ENCODE results near the gene SLC26A8.
"Not testable (repeated sequence)": the region's sequence is repeated elsewhere in the genome, so short reads cannot be mapped to it uniquely, and the experiment has no call there.

The SLC26A8 gene

GRCh38 chr6:36000451-36000850 lies 24.0 kb downstream of the SLC26A8 start:
- no peak overlapping the region for H3K4me3 ChIP-seq (ENCODE audit: control insufficient read depth, low read depth, low read length)
- no peak for DNase-seq (ENCODE audit: low read depth)
- TF ChIP-seq CTCF (IDR thresholded peaks at IDR 0.05; ENCODE audit: control insufficient read depth, insufficient read depth, low read depth, low read length, missing control alignments), result no peak

DNA sequence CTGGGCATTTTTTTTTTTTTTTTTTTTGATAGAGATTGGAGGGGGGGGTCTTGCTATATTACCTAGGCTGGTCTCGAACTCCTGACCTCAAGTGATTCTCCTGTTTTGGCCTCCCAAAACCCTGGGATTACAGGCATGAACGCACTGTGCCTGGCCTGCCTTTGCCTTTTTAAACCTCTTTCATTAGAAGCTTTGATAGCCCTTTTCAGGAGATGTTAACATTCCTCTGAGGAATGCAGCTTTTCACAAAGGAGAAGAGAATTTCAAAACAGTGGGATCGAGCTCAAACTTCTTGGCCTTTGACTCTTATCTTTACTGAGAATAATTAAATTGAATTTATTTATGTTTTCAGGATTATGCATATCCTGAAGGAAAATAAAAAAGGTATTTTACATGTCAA lies 31.3 kb downstream of the SLC26A8 start:
- no peak for DNase-seq (ENCODE audit: low read depth)
- no peak overlapping the region for H3K4me3 ChIP-seq (ENCODE audit: control insufficient read depth, low read depth, low read length)
- TF ChIP-seq CTCF (IDR thresholded peaks at IDR 0.05; ENCODE audit: control insufficient read depth, insufficient read depth, low read depth, low read length, missing control alignments), result no peak

- H3K4me3 ChIP-seq (ENCODE audit: control insufficient read depth, low read depth, low read length), result not testable (repeated sequence)
Observed at GRCh38 chr6:35988047-35988446, 36.4 kb downstream of the SLC26A8 start.

DNA sequence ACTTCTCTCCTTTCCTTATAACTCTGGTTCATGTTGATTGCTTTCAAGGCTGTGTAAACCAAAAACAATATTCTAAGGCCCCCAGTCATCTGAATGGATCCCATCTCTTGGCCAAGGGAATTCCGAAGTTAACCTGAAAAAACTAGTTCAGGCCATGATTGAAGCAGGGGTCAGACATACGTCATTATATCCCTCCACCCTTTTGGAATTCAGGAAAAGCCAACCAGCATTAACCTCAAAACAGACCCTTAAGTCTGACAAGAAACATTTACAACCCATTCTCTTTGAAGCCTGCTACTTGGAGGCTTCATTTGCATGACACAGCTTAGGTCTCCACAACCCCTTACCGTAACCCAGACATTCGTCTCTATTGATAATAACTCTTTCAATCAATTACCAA lies 39.7 kb downstream of the SLC26A8 start:
- H3K4me3 ChIP-seq (ENCODE audit: control insufficient read depth, low read depth, low read length), result no peak overlapping the region
- no peak for TF ChIP-seq CTCF (IDR thresholded peaks at IDR 0.05; ENCODE audit: control insufficient read depth, insufficient read depth, low read depth, low read length, missing control alignments)
- no peak for DNase-seq (ENCODE audit: low read depth)

More at GRCh38 chr6:35988047-35988446, 36.4 kb downstream of the SLC26A8 start:
- not testable (repeated sequence) for DNase-seq (ENCODE audit: low read depth)

GRCh38 chr6:35980991-35981645 lies 43.3 kb downstream of the SLC26A8 start:
- no peak overlapping the region for H3K4me3 ChIP-seq (ENCODE audit: control insufficient read depth, low read depth, low read length)
- DNase-seq (ENCODE audit: low read depth), result no peak
- no peak for TF ChIP-seq CTCF (IDR thresholded peaks at IDR 0.05; ENCODE audit: control insufficient read depth, insufficient read depth, low read depth, low read length, missing control alignments)

DNA sequence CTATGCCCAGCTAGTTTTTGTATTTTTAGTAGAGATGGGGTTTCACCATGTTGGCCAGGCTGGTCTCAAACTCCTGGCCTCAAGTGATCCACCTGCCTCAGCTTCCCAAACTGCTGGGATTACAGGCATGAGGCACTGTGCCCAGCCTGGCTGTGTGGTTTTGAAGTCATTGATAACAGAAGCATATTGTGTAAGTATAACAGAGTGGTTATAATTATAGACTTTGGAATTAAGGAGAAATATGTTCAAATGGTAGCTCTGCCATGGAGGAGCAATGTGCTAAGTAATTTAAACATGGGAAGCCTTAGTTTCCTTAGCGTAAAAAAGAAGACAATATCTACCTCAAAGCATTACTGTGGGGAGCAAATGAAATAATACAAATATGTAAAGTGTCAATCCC lies 44.3 kb downstream of the SLC26A8 start:
- H3K4me3 ChIP-seq (ENCODE audit: control insufficient read depth, low read depth, low read length), result not testable (repeated sequence)

GRCh38 chr6:35977308-35977707 lies 47.1 kb downstream of the SLC26A8 start:
- DNase-seq (ENCODE audit: low read depth), result no peak
- no peak for TF ChIP-seq CTCF (IDR thresholded peaks at IDR 0.05; ENCODE audit: control insufficient read depth, insufficient read depth, low read depth, low read length, missing control alignments)
- H3K4me3 ChIP-seq (ENCODE audit: control insufficient read depth, low read depth, low read length), result no peak overlapping the region

More for the DNA sequence above, 44.3 kb downstream of the SLC26A8 start:
- not testable (repeated sequence) for DNase-seq (ENCODE audit: low read depth)

DNA sequence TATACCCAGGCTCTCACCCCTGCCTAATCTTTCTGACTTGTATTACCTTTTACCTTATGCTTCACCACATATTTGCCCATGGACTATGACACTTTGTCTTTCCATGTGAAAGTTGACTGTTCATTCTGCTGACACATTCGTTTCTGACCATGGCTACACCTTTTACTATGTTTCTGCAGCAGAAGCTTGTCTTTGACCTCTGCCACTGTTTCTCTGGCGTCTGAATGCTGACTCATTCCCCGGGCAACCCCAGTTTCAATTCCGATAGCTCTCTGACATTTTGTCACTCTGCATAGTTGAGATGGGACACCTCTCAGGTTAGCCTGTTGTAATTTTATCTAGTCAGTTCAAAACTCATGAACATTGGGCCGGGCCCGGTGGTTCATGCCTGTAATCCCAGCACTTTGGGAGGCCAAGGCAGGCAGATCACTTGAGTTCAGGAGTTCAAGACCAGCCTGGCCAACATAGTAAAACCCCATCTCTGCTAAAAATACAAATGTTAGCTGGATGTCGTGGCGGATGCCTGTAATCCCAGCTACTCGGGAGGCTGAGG lies 50.7 kb downstream of the SLC26A8 start:
- no peak for TF ChIP-seq CTCF (IDR thresholded peaks at IDR 0.05; ENCODE audit: control insufficient read depth, insufficient read depth, low read depth, low read length, missing control alignments)
- no peak for DNase-seq (ENCODE audit: low read depth)

More for the DNA sequence above, 50.7 kb downstream of the SLC26A8 start:
- no peak overlapping the region for H3K4me3 ChIP-seq (ENCODE audit: control insufficient read depth, low read depth, low read length)

Measured in AG09309 (cell line).